Measurements from ENCODE around the gene TTC9C. TPM values are rescaled to one million over a fixed set of nuclear protein-coding genes. Genes with fewer than 3 reads are reported as not detected.
"Not testable (repeated sequence)": the region's sequence is repeated elsewhere in the genome, so short reads cannot be mapped to it uniquely, and the experiment has no call there.

The TTC9C gene
- total RNA-seq, 1 experiment from 2014 or later, result 35.5 TPM

DNA sequence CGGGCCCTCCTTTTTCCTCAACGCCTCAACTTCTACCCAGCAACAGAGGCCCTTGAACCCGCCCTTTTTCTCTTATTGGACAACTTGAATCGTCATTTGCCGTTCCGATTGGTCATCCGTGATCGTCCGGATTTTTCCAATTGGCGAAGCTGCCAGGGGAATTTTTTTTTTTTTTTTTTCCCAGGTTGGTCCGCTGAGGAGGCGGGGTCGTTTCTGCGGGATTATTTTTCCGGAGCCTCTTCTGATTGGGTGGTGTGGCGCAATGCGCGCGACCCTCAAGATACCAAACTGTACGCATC lies 465 bp upstream of the TTC9C start:
- peak; percentile 88 for DNase-seq
- intact Hi-C loops (cut with micrococcal nuclease; ENCODE audit: unreplicated experiment), result no loop called here
- TF ChIP-seq CTCF (IDR thresholded peaks at IDR 0.05; ENCODE audit: unreplicated experiment), result no peak
- CTCF ChIA-PET, result interaction anchor here (0.6 to 2.2 kb wide), 9 partner anchors 12 to 821 kb away, joined by 3 to 8 read pairs (median 4); partner anchors contain the start of genes EEF1G, POLR2G, UQCC3 and ZBTB3
- Mint-ChIP-seq H3K4me1 (ENCODE audit: low read depth, unreplicated experiment) (peaks cover 11% of the 10 kb centered on the region), H3K9me3 (ENCODE audit: low read depth, unreplicated experiment) (no peaks in the 10 kb centered on the region), H3K4me3 (ENCODE audit: low read depth, unreplicated experiment) (peak overlapping the region; percentile 89), H3K36me3 (ENCODE audit: insufficient read depth, unreplicated experiment) (peaks cover 68% of the 10 kb centered on the region), H3K27ac (ENCODE audit: unreplicated experiment) (peak overlapping the region; percentile 98), H3K27me3 (ENCODE audit: unreplicated experiment) (no peaks in the 10 kb centered on the region)
- no TSS peak for BruUV-seq (replicated peaks)

- intact Hi-C loops (cut with micrococcal nuclease; ENCODE audit: unreplicated experiment); CTCF ChIA-PET; H3K27me3 Mint-ChIP-seq (ENCODE audit: unreplicated experiment); H3K4me1 Mint-ChIP-seq (ENCODE audit: low read depth, unreplicated experiment); BruUV-seq (replicated peaks); DNase-seq; H3K27ac Mint-ChIP-seq (ENCODE audit: unreplicated experiment); H3K9me3 Mint-ChIP-seq (ENCODE audit: low read depth, unreplicated experiment): not testable (repeated sequence)
- H3K36me3 Mint-ChIP-seq (ENCODE audit: insufficient read depth, unreplicated experiment), result peaks cover 54% of the 10 kb centered on the region
- peak overlapping the region; percentile 89 for H3K4me3 Mint-ChIP-seq (ENCODE audit: low read depth, unreplicated experiment)
Observed at GRCh38 chr11:62730076-62730475, 1.8 kb downstream of the TTC9C start.

GRCh38 chr11:62732830-62733229 lies 4.5 kb downstream of the TTC9C start:
- DNase-seq, result no peak
- Mint-ChIP-seq H3K4me3 (ENCODE audit: low read depth, unreplicated experiment) (no peak overlapping the region), H3K36me3 (ENCODE audit: insufficient read depth, unreplicated experiment) (peaks cover 42% of the 10 kb centered on the region), H3K27me3 (ENCODE audit: unreplicated experiment) (no peaks in the 10 kb centered on the region), H3K4me1 (ENCODE audit: low read depth, unreplicated experiment) (no peaks in the 10 kb centered on the region), H3K27ac (ENCODE audit: unreplicated experiment) (no peak overlapping the region), H3K9me3 (ENCODE audit: low read depth, unreplicated experiment) (no peaks in the 10 kb centered on the region)
- no peak for TF ChIP-seq CTCF (IDR thresholded peaks at IDR 0.05; ENCODE audit: unreplicated experiment)
- BruUV-seq (replicated peaks), result no TSS peak
- CTCF ChIA-PET, result no interaction called here
- intact Hi-C loops (cut with micrococcal nuclease; ENCODE audit: unreplicated experiment), result no loop called here

GRCh38 chr11:62737196-62737595 lies 8.9 kb downstream of the TTC9C start:
- intact Hi-C loops (cut with micrococcal nuclease; ENCODE audit: unreplicated experiment), result no loop called here
- H3K36me3 Mint-ChIP-seq (ENCODE audit: insufficient read depth, unreplicated experiment), result peaks cover 59% of the 10 kb centered on the region

More at GRCh38 chr11:62737196-62737595, 8.9 kb downstream of the TTC9C start:
- no peaks in the 10 kb centered on the region for H3K9me3 Mint-ChIP-seq (ENCODE audit: low read depth, unreplicated experiment)
- no peak for DNase-seq
- TF ChIP-seq CTCF (IDR thresholded peaks at IDR 0.05; ENCODE audit: unreplicated experiment), result no peak
- no peaks in the 10 kb centered on the region for H3K4me1 Mint-ChIP-seq (ENCODE audit: low read depth, unreplicated experiment)
- H3K27ac Mint-ChIP-seq (ENCODE audit: unreplicated experiment), result no peak overlapping the region
- CTCF ChIA-PET, result interaction anchor here (0.7 kb wide), 1 partner anchor 190 kb away, joined by 3 read pairs; the partner anchor contains the start of gene AHNAK
- BruUV-seq (replicated peaks), result no TSS peak
- no peaks in the 10 kb centered on the region for H3K27me3 Mint-ChIP-seq (ENCODE audit: unreplicated experiment)
- no peak overlapping the region for H3K4me3 Mint-ChIP-seq (ENCODE audit: low read depth, unreplicated experiment)
